HG03558 (cell line): ENCODE results near the gene TJP3.

Experiments used
- ATAC-seq: cut with Tn5 transposase; IDR thresholded peaks from one replicate; pipeline ENCODE4 v1.9.1; 2021; ENCODE audit warnings: moderate number of reproducible peaks; ENCODE audit not compliant: unreplicated experiment; ENCODE audit errors: extremely low read depth

The TJP3 gene

GRCh38 chr19:3778899-3779723 lies 70.9 kb downstream of the TJP3 start:
- no peak for ATAC-seq

DNA sequence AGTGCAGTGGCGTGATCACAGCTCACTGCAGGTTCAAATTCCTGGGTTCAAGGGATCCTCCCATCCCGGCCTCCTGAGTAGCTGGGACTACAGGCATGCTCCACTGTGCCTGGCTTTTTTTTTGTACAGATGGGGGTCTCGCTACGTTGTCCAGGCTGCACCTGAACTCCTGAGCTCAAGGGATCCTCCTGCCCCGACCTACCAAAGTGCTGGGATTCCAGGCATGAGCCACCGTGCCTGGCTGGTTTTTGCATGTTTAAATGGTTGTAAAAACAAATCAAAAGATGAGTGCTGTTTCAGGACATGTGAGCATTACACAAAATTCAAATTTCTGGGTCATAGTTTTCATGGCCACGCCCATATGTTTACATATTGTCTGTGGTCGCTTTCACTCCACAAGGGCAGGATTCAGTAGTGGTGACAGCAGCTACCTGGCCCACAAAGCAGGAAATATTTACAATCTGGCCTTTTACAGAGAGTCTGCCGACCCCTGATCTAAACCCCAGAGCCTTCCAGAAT lies 72.7 kb downstream of the TJP3 start:
- no peak for ATAC-seq

- ATAC-seq = no peak
Observed at GRCh38 chr19:3781603-3782002, 73.4 kb downstream of the TJP3 start.

- ATAC-seq = no peak
Observed at GRCh38 chr19:3782330-3782729, 74.1 kb downstream of the TJP3 start.

DNA sequence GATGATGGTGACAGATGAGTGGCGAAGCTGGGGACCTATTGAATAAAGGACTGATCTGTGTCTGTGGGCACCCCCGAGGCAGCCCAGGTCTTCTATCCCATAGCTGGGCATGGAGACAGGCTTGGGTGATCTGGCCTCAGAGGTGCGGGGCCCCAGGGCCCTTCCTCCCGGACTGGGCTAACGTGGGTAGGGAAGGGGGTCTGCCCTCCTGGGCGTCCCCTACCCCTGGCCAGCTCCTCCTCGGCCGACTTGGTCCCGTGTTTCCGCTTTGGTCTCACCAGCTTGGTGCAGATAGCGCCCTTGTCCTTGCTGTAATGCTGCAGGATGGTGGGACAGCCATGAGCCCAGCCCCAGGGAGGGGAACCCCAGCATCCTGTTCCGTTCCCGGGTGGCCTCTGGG lies 74.7 kb downstream of the TJP3 start:
- no peak for ATAC-seq

GRCh38 chr19:3783660-3784584 lies 75.7 kb downstream of the TJP3 start:
- no peak for ATAC-seq

DNA sequence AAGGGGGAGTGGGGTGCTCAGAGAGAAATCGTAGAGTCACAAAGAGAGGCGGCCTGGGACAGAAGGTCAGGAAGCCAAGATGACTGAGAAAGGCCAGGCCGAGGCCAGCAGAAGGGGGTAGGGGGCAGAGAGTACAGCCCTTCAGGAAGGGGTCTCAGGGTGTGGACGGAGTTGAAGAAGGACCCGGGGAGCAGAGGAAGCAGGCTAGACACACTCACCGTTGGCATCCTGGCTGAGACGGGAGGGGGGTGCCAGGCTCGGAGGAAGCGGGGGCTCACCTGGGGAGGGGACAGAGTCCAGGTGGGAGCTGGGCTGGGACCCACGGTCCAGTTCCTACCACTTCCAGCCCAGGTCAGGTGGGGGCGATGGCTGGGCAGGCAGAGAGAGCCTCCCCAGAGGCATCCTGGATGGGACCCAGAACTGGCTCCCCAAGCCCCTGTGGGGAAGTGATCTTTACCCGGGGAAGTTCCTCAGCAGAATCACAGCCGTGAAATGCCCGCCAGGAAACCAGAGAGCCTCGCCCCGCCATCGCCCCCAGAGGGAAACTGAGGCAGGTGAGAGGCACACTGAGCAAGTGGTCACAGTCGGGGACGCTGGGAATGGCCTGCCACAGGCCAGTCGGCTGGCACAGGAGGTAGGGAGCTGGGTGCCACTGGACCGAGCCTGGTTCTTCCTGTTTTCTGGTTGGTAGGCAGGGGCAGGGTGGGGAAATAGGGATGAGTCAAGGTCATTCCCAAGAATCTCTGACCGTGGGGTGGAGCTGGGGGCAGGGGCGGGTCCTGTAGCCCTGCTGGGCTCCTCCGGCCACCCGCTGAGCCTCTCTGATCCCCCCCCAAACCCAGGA lies 76.6 kb downstream of the TJP3 start:
- ATAC-seq = no peak

- ATAC-seq = no peak
Observed at GRCh38 chr19:3785451-3785937, 77.3 kb downstream of the TJP3 start.

DNA sequence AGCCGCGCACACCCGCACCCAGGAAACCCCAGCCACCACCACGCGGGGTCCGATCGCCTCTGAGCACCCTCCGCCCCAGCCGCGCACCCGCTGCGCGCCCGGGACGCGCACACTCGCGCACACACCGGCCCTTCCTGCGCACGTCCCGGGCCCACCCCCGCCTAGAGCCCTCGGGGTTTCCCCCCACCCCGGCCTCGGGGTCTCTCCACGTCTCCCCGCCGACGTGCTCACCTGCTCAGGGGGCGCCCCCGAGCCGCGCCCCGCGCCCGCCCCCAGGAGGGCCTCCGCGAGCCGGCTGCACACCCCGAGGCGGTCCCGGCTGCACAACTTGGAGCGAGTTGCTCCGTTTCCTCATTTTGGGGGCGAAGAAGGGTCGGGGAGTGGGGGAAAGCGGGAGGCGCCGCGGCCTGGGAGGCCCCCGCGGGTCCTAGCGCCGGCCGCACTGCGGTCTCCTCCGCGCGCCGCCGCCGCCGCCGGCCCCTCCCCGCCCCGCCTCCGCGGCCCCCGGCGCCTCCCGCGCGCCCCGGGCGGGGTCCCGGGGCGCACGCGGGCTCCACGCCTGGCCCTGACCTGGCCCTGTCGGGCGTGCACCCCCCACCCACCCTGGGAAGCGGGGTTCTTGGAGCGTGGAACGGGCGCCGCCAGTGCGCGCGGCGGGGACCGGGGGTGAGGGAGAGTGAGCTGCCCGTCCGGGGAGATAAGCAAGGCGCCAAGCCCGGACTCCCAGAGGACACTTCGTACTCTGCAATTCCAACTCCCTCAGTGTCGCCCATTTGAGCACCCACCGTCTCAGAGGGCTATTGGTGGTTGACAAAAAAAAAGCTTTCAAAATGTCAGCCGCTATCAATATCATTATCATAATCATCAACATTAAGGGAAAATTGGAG lies 78.0 kb downstream of the TJP3 start, which contains the start of gene MATK:
TSS of gene MATK (minus strand) at position 444 of the 887 bp plus-strand sequence. CDS start 1,246 bp downstream, outside the sequence.
- no peak for ATAC-seq

DNA sequence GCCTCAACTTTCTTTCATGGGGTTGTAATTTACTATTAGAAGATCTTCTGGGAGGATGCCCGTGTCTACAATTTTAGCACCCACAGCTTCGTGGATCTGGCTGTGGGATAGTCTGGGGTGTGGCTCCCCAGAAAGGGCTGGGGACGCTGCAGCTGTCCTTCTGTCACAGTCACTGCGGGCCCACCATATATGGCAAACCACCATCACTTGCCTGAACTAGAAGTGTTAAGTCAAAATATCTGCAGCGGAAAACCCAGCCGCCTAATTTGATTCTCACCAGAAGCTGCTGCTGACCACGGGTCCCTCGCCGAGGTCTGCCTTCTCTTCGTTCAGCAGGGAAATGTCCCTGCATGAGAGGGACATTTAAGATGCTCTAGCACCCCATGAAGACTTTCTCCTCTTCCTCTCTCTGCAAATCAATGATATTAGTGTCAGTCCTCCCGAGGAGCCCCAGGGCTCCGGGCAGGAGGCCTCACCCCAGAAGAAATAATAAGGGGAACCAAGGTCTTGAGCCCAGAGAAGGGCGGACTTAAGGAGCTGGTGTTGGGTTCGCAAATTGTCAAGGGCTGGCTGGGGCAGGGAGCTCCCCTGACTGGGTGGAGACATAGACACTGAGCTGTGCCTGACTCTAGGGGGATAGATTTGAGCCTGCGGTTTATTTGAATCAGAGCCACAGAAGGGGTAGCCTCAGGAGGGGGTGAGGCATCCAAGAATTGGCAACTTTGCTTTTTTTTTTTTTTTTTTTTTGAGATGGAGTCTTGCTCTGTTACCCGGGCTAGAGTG lies 81.0 kb downstream of the TJP3 start:
- ATAC-seq = no peak

DNA sequence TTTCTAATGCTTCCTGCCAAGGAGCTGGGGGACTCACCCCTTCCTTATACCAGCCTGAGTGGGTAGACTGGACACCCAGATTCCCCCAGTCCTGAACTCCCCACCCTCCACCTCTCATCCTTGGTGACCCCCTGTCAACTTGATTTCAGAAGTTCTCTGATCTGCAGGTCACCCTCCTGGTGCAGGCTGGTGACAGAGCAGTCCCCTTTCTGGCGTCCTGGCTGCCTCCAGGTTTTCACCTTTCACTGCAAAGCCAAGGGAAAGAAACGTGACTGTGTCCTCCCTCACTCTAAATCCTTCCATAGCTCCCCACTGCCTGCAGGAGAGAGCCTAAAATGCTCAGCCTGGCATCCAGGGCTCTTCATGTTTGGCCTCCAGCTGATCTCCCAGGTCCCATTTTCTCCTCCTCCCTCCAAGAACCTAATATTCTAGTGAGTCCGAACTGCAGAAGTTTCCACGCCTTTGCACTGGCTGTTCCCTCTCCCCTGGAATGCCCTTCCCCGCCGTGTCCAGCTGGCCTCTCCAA lies 82.1 kb downstream of the TJP3 start:
- no peak for ATAC-seq

- ATAC-seq = no peak
Observed at GRCh38 chr19:3790941-3791340, 82.8 kb downstream of the TJP3 start.

- ATAC-seq = no peak
Observed at GRCh38 chr19:3792114-3792513, 83.9 kb downstream of the TJP3 start.

DNA sequence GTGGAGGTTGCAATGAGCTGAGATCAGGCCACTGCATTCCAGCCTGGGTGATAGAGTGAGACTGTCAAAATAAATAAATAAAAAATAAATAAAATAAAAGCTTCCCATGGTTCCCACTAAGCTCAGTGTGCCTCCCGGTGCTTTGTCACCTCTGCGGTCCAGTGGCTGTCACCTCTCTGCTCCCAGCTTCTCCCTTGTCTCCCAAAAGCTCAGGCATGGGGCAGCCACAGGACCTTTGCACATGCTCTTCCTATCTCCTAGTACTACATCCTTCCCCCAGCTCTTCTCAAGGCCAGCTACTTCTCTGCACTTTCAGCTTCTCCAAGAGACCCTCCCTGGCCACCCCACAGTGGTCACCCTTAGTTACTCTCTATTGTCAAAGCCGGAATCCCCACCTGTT lies 85.6 kb downstream of the TJP3 start:
- ATAC-seq = no peak

DNA sequence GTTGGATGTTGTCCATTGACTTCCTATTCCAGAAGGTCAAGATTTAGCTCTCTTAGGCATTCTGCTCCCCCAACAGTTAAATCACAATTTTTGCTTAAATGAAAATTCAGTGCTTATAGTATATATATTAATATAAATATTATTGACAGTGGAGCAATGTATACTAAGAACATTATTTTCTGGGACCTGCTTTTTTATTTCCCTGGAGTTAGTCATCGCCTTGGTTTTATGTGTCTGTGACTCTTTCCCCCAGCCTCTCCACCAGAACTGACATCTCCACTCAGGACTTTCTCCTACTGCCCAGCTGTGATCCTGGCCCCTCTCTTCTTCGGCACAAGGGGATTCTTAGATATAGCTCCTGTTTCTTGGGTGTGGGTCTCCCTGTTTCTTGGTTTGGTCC lies 88.2 kb downstream of the TJP3 start:
- ATAC-seq = no peak

DNA sequence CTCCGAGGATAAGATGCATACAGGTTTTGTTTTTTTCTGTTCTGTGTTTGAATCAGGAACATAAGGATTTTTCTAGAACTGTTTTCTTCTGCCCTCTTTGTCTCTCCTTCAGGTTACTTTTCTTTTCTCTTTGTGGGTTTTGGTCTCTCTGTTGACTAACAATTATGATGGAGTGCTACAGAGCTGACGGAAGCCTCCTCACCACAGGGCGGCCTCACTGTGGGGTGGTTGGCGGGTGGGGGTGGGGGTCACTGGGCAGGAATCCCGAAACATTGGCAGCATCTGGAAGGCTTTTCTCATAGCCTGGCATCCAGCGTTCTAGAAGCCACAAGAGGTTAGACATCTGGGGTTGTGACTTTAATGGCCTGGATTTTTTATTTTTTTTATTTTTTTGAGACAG lies 90.0 kb downstream of the TJP3 start:
- no peak for ATAC-seq
